Osteoblast (primary cell): ENCODE data around the gene LEMD3. TPM values are rescaled to one million over a fixed set of nuclear protein-coding genes. Genes with fewer than 3 reads are reported as not detected.

Experiments
- DNase-seq: peaks from one replicate; pipeline ENCODE4 v3.0.0; 2011; ENCODE audit warnings: low spot score, mixed read lengths; ENCODE audit not compliant: insufficient read length; ENCODE audit errors: missing footprints
- H2AFZ ChIP-seq: 2 replicates; pipeline ENCODE4 v1.6.0; 2011; ENCODE audit warnings: mild to moderate bottlenecking, low read length
- H3K27ac ChIP-seq: 2 replicates; pipeline ENCODE4 v1.5.1; 2011; ENCODE audit warnings: mild to moderate bottlenecking, low read depth, low read length, moderate library complexity
- H3K27me3 ChIP-seq: 2 replicates; pipeline ENCODE4 v1.6.0; 2012; ENCODE audit warnings: mild to moderate bottlenecking, control low read depth, inconsistent platforms, low read length, moderate library complexity; ENCODE audit not compliant: insufficient read depth
- H3K36me3 ChIP-seq: 2 replicates; pipeline ENCODE4 v1.5.1; 2011; ENCODE audit warnings: mild to moderate bottlenecking, low read length, control low read depth, moderate library complexity; ENCODE audit not compliant: insufficient read depth
- H3K4me1 ChIP-seq: 2 replicates; pipeline ENCODE4 v1.5.1; 2011; ENCODE audit warnings: mild to moderate bottlenecking, low read length, control low read depth, moderate library complexity; ENCODE audit not compliant: insufficient read depth
- H3K4me2 ChIP-seq: 2 replicates; pipeline ENCODE4 v1.6.0; 2011; ENCODE audit warnings: mild to moderate bottlenecking, low read length; ENCODE audit not compliant: insufficient read depth
- H3K4me3 ChIP-seq: fragments of 200-600 bp; sonication (generic); 3 replicates; pipeline ENCODE4 v1.5.1; 2012; ENCODE audit warnings: mild to moderate bottlenecking, low read length, inconsistent platforms; ENCODE audit not compliant: insufficient read depth
- H3K79me2 ChIP-seq: 2 replicates; pipeline ENCODE4 v1.6.0; 2012; ENCODE audit warnings: mild to moderate bottlenecking, low read length, control low read depth, inconsistent platforms; ENCODE audit not compliant: insufficient read depth
- H3K9me3 ChIP-seq: 2 replicates; pipeline ENCODE4 v1.5.1; 2011; ENCODE audit warnings: low read depth, low read length, control low read depth
- H4K20me1 ChIP-seq: 2 replicates; pipeline ENCODE4 v1.6.0; 2012; ENCODE audit warnings: mild to moderate bottlenecking, low read length, control low read depth; ENCODE audit not compliant: insufficient read depth
- total RNA-seq: library from RNA; depleted of rRNA; stranded (reverse); fragments of >200 nt; gene quantifications from 2 replicates; pipeline ENCODE4 v1.2.3, GENCODE V29; 2012
- TF ChIP-seq, protein P1 (sequence below): IDR thresholded peaks from 2 replicates; pipeline ENCODE4 v1.5.1; 2011; ENCODE audit warnings: mild to moderate bottlenecking, low read depth, low read length, moderate library complexity; ENCODE audit errors: extremely low read depth

The LEMD3 gene
- total RNA-seq, 1 donor, result 27.5 TPM

DNA sequence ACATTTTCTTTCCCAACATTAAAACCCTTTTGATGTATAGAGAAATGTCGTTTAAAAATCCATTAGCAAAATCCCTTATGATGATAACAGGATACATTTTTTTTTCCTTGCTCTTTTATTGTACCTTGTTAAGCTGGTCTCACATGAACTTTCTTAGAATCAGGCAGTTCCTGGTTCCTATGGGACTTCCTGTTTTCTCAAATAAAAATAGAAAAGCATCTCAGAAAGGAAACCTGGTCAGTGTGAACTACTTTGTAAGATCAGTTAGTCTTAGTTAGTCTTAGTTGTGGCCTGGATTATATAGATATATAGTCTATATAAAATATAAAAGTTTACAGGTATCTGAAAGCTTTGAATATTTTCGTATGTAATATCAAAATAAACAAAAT, 40.3 kb downstream of the LEMD3 start:
- H3K36me3 ChIP-seq, result no peaks in the 10 kb centered on the region
- TF ChIP-seq, protein P1, sequence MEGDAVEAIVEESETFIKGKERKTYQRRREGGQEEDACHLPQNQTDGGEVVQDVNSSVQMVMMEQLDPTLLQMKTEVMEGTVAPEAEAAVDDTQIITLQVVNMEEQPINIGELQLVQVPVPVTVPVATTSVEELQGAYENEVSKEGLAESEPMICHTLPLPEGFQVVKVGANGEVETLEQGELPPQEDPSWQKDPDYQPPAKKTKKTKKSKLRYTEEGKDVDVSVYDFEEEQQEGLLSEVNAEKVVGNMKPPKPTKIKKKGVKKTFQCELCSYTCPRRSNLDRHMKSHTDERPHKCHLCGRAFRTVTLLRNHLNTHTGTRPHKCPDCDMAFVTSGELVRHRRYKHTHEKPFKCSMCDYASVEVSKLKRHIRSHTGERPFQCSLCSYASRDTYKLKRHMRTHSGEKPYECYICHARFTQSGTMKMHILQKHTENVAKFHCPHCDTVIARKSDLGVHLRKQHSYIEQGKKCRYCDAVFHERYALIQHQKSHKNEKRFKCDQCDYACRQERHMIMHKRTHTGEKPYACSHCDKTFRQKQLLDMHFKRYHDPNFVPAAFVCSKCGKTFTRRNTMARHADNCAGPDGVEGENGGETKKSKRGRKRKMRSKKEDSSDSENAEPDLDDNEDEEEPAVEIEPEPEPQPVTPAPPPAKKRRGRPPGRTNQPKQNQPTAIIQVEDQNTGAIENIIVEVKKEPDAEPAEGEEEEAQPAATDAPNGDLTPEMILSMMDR, result no peak
- no peak overlapping the region for H2AFZ ChIP-seq
- H4K20me1 ChIP-seq, result peaks cover 3% of the 10 kb centered on the region
- no peaks in the 10 kb centered on the region for H3K27me3 ChIP-seq
- H3K4me1 ChIP-seq, result no peaks in the 10 kb centered on the region
- H3K4me2 ChIP-seq, result no peak overlapping the region
- H3K27ac ChIP-seq, result no peak overlapping the region
- H3K4me3 ChIP-seq, result no peak overlapping the region
- H3K79me2 ChIP-seq, result peaks cover 43% of the 10 kb centered on the region
- no peaks in the 10 kb centered on the region for H3K9me3 ChIP-seq
- DNase-seq, result no peak

DNA sequence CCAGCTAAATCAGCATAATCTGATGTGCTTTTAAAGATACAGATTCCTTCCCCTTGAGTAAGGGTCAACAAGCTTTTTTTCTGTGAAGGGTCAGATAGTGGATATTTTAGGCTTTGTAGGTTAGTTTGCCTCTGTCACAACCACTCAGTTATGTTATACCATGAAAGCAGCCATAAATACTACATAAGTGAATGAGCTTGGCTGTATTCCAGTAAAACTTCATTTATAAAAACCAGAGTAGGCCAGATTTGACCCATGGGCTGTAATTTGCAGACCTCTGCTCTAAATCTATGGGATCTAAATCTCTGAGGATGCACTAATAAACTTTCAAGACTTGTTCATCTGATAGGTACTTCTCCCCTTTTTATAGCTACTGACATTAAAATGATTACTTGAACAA, 47.7 kb downstream of the LEMD3 start:
- Histone ChIP-seq H3K79me2 (peaks cover 7% of the 10 kb centered on the region), H3K4me2 (no peak overlapping the region), H3K36me3 (peaks cover 19% of the 10 kb centered on the region), H3K27me3 (no peaks in the 10 kb centered on the region), H3K4me3 (no peak overlapping the region), H3K27ac (no peak overlapping the region), H3K9me3 (no peaks in the 10 kb centered on the region), H2AFZ (no peak overlapping the region), H3K4me1 (no peaks in the 10 kb centered on the region), H4K20me1 (no peaks in the 10 kb centered on the region)
- TF ChIP-seq, protein P1, result no peak
- no peak for DNase-seq

DNA sequence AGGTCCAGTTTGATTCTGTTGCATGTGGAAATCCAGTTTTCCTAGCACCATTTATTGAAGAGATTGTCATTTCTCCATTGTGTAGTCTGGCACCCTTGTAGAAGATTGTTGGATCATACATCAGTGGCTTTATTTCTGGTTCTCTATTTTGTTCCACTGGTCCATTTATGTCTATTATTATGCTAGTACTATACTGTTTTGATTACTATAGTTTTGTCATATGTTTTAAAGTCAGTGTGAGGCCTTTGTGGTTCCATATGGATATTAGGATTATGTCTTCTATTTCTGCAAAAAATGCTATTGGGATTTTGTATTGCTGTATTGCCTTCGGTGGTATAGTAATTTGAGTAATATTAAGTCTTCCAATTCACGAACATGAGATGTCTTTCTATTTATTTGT, 51.4 kb downstream of the LEMD3 start:
- no peak for DNase-seq
- Histone ChIP-seq H4K20me1 (no peaks in the 10 kb centered on the region), H3K9me3 (no peaks in the 10 kb centered on the region), H2AFZ (no peak overlapping the region), H3K79me2 (peaks cover 23% of the 10 kb centered on the region), H3K27me3 (no peaks in the 10 kb centered on the region), H3K36me3 (peaks cover 22% of the 10 kb centered on the region), H3K4me2 (no peak overlapping the region), H3K27ac (no peak overlapping the region), H3K4me3 (no peak overlapping the region), H3K4me1 (no peaks in the 10 kb centered on the region)
- TF ChIP-seq, protein P1, result no peak

DNA sequence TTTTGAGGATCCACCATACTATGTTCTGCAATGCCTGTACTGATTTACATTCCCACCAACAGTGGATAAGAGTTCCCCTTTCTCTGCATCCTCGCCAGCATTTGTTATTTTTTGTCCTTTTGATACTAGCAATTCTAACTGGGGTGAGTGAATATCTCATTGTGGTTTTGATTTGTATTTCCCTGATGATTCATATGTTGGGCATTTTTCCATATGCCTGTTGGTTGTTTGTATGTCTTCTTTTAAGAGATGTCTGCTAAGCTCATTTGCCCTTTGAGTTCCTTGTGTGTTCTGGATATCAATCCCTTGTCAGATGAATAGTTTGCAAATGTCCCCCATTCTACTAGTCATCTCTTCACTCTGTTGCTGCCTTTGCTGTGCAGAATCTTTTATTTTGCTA, 60.1 kb downstream of the LEMD3 start:
- Histone ChIP-seq H2AFZ (no peak overlapping the region), H3K9me3 (peaks cover 2% of the 10 kb centered on the region), H3K27me3 (no peaks in the 10 kb centered on the region), H3K27ac (no peak overlapping the region), H3K4me2 (no peak overlapping the region), H3K4me1 (peaks cover 3% of the 10 kb centered on the region), H4K20me1 (no peaks in the 10 kb centered on the region), H3K4me3 (no peak overlapping the region), H3K36me3 (peaks cover 5% of the 10 kb centered on the region), H3K79me2 (peaks cover 24% of the 10 kb centered on the region)
- TF ChIP-seq, protein P1, result no peak
- no peak for DNase-seq
